Liver (tissue), 3 donors: ENCODE results near the gene ZNF726.

Source experiments
- CTCF ChIP-seq: fragments of 150-350 bp; IDR thresholded peaks from 2 replicates; pipeline ENCODE4 v1.5.1; 2017; ENCODE audit warnings: improper control_type of control experiment, low read depth, low read length; ENCODE audit not compliant: missing input control
- RAD21 ChIP-seq, 2 donors: IDR thresholded peaks; 2 replicates each; pipeline ENCODE4 v1.6.1; 2016; ENCODE audit warnings: antibody characterized with exemption in 2 of 2, mild to moderate bottlenecking in 2 of 2
- TF ChIP-seq, protein P1 (sequence below): IDR thresholded peaks from 2 replicates; pipeline ENCODE4 v1.6.1; 2016; ENCODE audit warnings: antibody characterized with exemption, mild to moderate bottlenecking
- donor health status: healthy.
- donor health status: healthy.

DNA sequence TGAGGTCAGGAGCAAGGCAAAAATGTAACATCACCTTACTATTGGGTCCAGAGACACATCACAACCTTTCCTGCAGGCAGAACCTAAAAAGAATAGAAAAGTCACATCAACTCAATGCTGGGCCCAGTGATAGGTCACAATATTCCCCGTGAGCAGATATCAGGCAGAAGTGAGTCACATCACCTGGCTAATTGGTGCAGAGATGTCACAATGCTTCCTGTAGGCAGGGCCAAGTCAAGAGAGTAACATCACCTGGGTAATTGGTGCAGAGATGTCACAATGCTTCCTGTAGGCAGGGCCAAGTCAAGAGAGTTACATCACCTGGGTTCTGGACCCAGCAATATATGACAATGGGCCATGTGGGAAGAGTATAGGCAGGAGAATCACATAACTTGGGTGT is 63.4 kb downstream of the ZNF726 start:
- TF ChIP-seq CTCF (no peak), RAD21 (IDR thresholded peaks at IDR 0.05) (no peak)
- TF ChIP-seq, protein P1, sequence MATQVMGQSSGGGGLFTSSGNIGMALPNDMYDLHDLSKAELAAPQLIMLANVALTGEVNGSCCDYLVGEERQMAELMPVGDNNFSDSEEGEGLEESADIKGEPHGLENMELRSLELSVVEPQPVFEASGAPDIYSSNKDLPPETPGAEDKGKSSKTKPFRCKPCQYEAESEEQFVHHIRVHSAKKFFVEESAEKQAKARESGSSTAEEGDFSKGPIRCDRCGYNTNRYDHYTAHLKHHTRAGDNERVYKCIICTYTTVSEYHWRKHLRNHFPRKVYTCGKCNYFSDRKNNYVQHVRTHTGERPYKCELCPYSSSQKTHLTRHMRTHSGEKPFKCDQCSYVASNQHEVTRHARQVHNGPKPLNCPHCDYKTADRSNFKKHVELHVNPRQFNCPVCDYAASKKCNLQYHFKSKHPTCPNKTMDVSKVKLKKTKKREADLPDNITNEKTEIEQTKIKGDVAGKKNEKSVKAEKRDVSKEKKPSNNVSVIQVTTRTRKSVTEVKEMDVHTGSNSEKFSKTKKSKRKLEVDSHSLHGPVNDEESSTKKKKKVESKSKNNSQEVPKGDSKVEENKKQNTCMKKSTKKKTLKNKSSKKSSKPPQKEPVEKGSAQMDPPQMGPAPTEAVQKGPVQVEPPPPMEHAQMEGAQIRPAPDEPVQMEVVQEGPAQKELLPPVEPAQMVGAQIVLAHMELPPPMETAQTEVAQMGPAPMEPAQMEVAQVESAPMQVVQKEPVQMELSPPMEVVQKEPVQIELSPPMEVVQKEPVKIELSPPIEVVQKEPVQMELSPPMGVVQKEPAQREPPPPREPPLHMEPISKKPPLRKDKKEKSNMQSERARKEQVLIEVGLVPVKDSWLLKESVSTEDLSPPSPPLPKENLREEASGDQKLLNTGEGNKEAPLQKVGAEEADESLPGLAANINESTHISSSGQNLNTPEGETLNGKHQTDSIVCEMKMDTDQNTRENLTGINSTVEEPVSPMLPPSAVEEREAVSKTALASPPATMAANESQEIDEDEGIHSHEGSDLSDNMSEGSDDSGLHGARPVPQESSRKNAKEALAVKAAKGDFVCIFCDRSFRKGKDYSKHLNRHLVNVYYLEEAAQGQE = no peak
